Naive thymus-derived CD4-positive, alpha-beta T cell (primary cell): ENCODE measurements around the gene TCF21. TPM values are rescaled to one million over a fixed set of nuclear protein-coding genes. Genes with fewer than 3 reads are reported as not detected.
"Not testable (repeated sequence)": the region's sequence is repeated elsewhere in the genome, so short reads cannot be mapped to it uniquely, and the experiment has no call there.

Source experiments
- ATAC-seq: fragments of 150-1000 bp; cut with Tn5 transposase; 2 replicates; pipeline ENCODE4 v1.10.0; 2021; ENCODE audit warnings: mild to moderate bottlenecking, moderate library complexity
- CTCF ChIA-PET: fragments of 350-600 bp; sonication (Branson Sonifier 250); formaldehyde crosslinking; loops from one replicate; lab custom pipeline; 2021; ENCODE audit warnings: antibody characterized with exemption; lab: Charles Lee
- POLR2A ChIA-PET: fragments of 350-600 bp; sonication (Branson Sonifier 250); formaldehyde crosslinking; loops from one replicate; lab custom pipeline; 2021; ENCODE audit warnings: antibody characterized with exemption, inconsistent platforms; lab: Charles Lee
- DNase-seq, 9 donors: peaks; one replicate each; pipeline versions ENCODE4 v3.0.0 to v3.0.0-alpha.2; 2020 to 2022; ENCODE audit warnings: mixed read lengths in 1 of 9
- H3K27ac ChIP-seq: one replicate; pipeline ENCODE4 v1.7.0; 2013; ENCODE audit warnings: mild to moderate bottlenecking, low read depth, low read length, moderate library complexity
- H3K27me3 ChIP-seq, 2 donors: one replicate each; pipeline ENCODE4 v1.7.0; 2013; ENCODE audit warnings: low read length in 2 of 2, mild to moderate bottlenecking in 2 of 2, moderate library complexity in 2 of 2; ENCODE audit not compliant: control insufficient read depth in 2 of 2, insufficient read depth in 2 of 2
- H3K36me3 ChIP-seq, 3 experiments: 1 replicate in 2 of 3; 2 replicates in 1 of 3; pipeline ENCODE4 v1.7.0; 2013; ENCODE audit warnings: low read length in 3 of 3, mild to moderate bottlenecking in 3 of 3, moderate library complexity in 1 of 3; ENCODE audit not compliant: insufficient read depth in 3 of 3, control insufficient read depth in 2 of 3
- H3K4me1 ChIP-seq, 2 donors: one replicate each; pipeline ENCODE4 v1.7.0; 2013; ENCODE audit warnings: low read length in 2 of 2, mild to moderate bottlenecking in 2 of 2, moderate library complexity in 1 of 2; ENCODE audit not compliant: control insufficient read depth in 2 of 2, insufficient read depth in 2 of 2
- H3K4me3 ChIP-seq: 2 replicates; pipeline ENCODE4 v1.7.0; 2013; ENCODE audit warnings: mild to moderate bottlenecking, low read length
- H3K9me3 ChIP-seq, 3 experiments: 1 replicate in 2 of 3; 2 replicates in 1 of 3; pipeline ENCODE4 v1.7.0; 2013; ENCODE audit warnings: low read length in 3 of 3; ENCODE audit not compliant: control insufficient read depth in 2 of 3
- H3K27ac Mint-ChIP-seq, 9 donors: one replicate each; pipeline ENCODE4 v1.8.0; 2020 to 2022; ENCODE audit warnings: mixed read lengths in 9 of 9, mild to moderate bottlenecking in 8 of 9, moderate library complexity in 5 of 9, inconsistent platforms in 2 of 9
- H3K27me3 Mint-ChIP-seq, 5 donors: one replicate each; pipeline ENCODE4 v1.8.0; 2021 to 2022; ENCODE audit warnings: mixed read lengths in 5 of 5, mild to moderate bottlenecking in 1 of 5
- H3K36me3 Mint-ChIP-seq, 5 donors: one replicate each; pipeline ENCODE4 v1.8.0; 2020 to 2022; ENCODE audit warnings: mixed read lengths in 5 of 5, mild to moderate bottlenecking in 3 of 5, inconsistent platforms in 1 of 5
- H3K4me1 Mint-ChIP-seq, 7 donors: one replicate each; pipeline ENCODE4 v1.8.0; 2020 to 2022; ENCODE audit warnings: mixed read lengths in 7 of 7, mild to moderate bottlenecking in 3 of 7, inconsistent platforms in 1 of 7
- H3K4me3 Mint-ChIP-seq, 10 donors: one replicate each; pipeline ENCODE4 v1.8.0; 2020 to 2022; ENCODE audit warnings: mild to moderate bottlenecking in 10 of 10, mixed read lengths in 10 of 10, moderate library complexity in 6 of 10, inconsistent platforms in 2 of 10
- H3K9me3 Mint-ChIP-seq, 11 donors: one replicate each; pipeline ENCODE4 v1.8.0; 2020 to 2022; ENCODE audit warnings: mixed read lengths in 11 of 11, mild to moderate bottlenecking in 4 of 11, inconsistent platforms in 1 of 11, moderate library complexity in 1 of 11
- intact Hi-C, 2 donors: fragments of 100-400 bp; cut with micrococcal nuclease; formaldehyde crosslinking; loops; one replicate each; pipeline ENCODE4 v1.15.1; 2023
- polyA plus RNA-seq, 2 donors: library from polyadenylated mRNA; unstranded; fragments of 300-500 nt; fragmentation: Illumina TruSeq; gene quantifications; one replicate each; pipeline ENCODE4 v1.2.3, GENCODE V29; 2021
- total RNA-seq, 6 experiments: library from RNA in 5 of 6; stranded (reverse) in 5 of 6; gene quantifications; 1 replicate in 5 of 6; 2 replicates in 1 of 6; pipeline ENCODE4 v1.2.3 and lab custom pipeline; 2021 to 2026

The TCF21 gene
- total and polyA plus RNA-seq, 7 experiments from 2014 or later, result not detected

- Mint-ChIP-seq H3K9me3 (peaks cover 0 to 16% (median 7%) of the 10 kb centered on the region in 11 donors), H3K27ac (peak overlapping the region in 1 of 9 donors; percentile 56), H3K27me3 (peaks cover 61 to 86% (median 76%) of the 10 kb centered on the region in 5 donors), H3K4me3 (no peak overlapping the region), H3K4me1 (peaks cover 4 to 21% (median 11%) of the 10 kb centered on the region in 7 donors), H3K36me3 (peaks cover 0 to 4% (median 0%) of the 10 kb centered on the region in 5 donors)
- no peak overlapping the region for H3K27ac ChIP-seq
- no peaks in the 10 kb centered on the region for H3K36me3 ChIP-seq
- DNase-seq (no peak), ATAC-seq (no peak)
- no peaks in the 10 kb centered on the region for H3K9me3 ChIP-seq
- intact Hi-C loops, result no loop called here
- CTCF ChIA-PET, result interaction anchor here (0.7 kb wide), 1 partner anchor 47 kb away, joined by 3 read pairs; no protein-coding TSS in a partner anchor
- POLR2A ChIA-PET, result no interaction called here
- no peaks in the 10 kb centered on the region for H3K4me1 ChIP-seq
- H3K27me3 ChIP-seq, result peaks cover 5 to 10% of the 10 kb centered on the region in 2 donors
- H3K4me3 ChIP-seq, result no peak overlapping the region
Measured at GRCh38 chr6:133855276-133855990, 33.5 kb upstream of the TCF21 start.

- POLR2A ChIA-PET, result no interaction called here
- Mint-ChIP-seq H3K27ac (no peak overlapping the region), H3K9me3 (peaks cover 0 to 18% (median 7%) of the 10 kb centered on the region in 11 donors), H3K4me3 (no peak overlapping the region), H3K27me3 (peaks cover 57 to 86% (median 73%) of the 10 kb centered on the region in 5 donors), H3K4me1 (peaks cover 4 to 21% (median 11%) of the 10 kb centered on the region in 7 donors), H3K36me3 (peaks cover 0 to 4% (median 0%) of the 10 kb centered on the region in 5 donors)
- ATAC-seq, result no peak
- Histone ChIP-seq H3K4me1 (no peaks in the 10 kb centered on the region), H3K27ac (no peak overlapping the region), H3K4me3 (no peak overlapping the region), H3K9me3 (no peaks in the 10 kb centered on the region), H3K27me3 (peaks cover 5 to 10% of the 10 kb centered on the region in 2 donors), H3K36me3 (no peaks in the 10 kb centered on the region)
- intact Hi-C loops, result no loop called here
- CTCF ChIA-PET, result interaction anchor here (0.7 kb wide), 1 partner anchor 46 kb away, joined by 3 read pairs; no protein-coding TSS in a partner anchor
- DNase-seq, result no peak
Measured at GRCh38 chr6:133855991-133856370, 32.9 kb upstream of the TCF21 start.

- intact Hi-C loops, result no loop called here
- peaks cover 5 to 10% of the 10 kb centered on the region in 2 donors for H3K27me3 ChIP-seq
- DNase-seq, result no peak
- H3K4me1 ChIP-seq, result no peaks in the 10 kb centered on the region
- no peak for ATAC-seq
- POLR2A ChIA-PET, result no interaction called here
- no peaks in the 10 kb centered on the region for H3K36me3 ChIP-seq
- CTCF ChIA-PET, result no interaction called here
- H3K4me3 ChIP-seq, result no peak overlapping the region
- H3K4me3 Mint-ChIP-seq, result no peak overlapping the region
- H3K27me3 Mint-ChIP-seq, result peaks cover 50 to 86% (median 71%) of the 10 kb centered on the region in 5 donors
- H3K9me3 ChIP-seq, result peaks cover 0 to 1% (median 0%) of the 10 kb centered on the region in 3 experiments
- no peak overlapping the region for H3K27ac Mint-ChIP-seq
- peaks cover 0 to 6% (median 0%) of the 10 kb centered on the region in 5 donors for H3K36me3 Mint-ChIP-seq
- H3K4me1 Mint-ChIP-seq, result peaks cover 4 to 21% (median 11%) of the 10 kb centered on the region in 7 donors
- peaks cover 2 to 25% (median 9%) of the 10 kb centered on the region in 11 donors for H3K9me3 Mint-ChIP-seq
- H3K27ac ChIP-seq, result no peak overlapping the region
Measured at GRCh38 chr6:133856911-133857310, 32.0 kb upstream of the TCF21 start.

GRCh38 chr6:133857696-133858095, 31.2 kb upstream of the TCF21 start:
- intact Hi-C loops, result no loop called here
- Mint-ChIP-seq H3K4me3 (no peak overlapping the region), H3K27ac (no peak overlapping the region), H3K36me3 (peaks cover 0 to 14% (median 0%) of the 10 kb centered on the region in 5 donors), H3K27me3 (peaks cover 48 to 86% (median 72%) of the 10 kb centered on the region in 5 donors), H3K9me3 (peaks cover 7 to 33% (median 17%) of the 10 kb centered on the region in 11 donors), H3K4me1 (peaks cover 4 to 21% (median 11%) of the 10 kb centered on the region in 7 donors)
- H3K27me3 ChIP-seq, result peaks cover 5 to 10% of the 10 kb centered on the region in 2 donors
- no peaks in the 10 kb centered on the region for H3K4me1 ChIP-seq
- DNase-seq, result no peak
- ChIA-PET POLR2A (no interaction called here), CTCF (no interaction called here)
- H3K27ac ChIP-seq, result no peak overlapping the region
- peaks cover 0 to 8% (median 0%) of the 10 kb centered on the region in 3 experiments for H3K9me3 ChIP-seq
- H3K4me3 ChIP-seq, result no peak overlapping the region
- no peak for ATAC-seq
- no peaks in the 10 kb centered on the region for H3K36me3 ChIP-seq

- H3K27me3 ChIP-seq, H3K4me3 ChIP-seq, H3K4me1 Mint-ChIP-seq, CTCF ChIA-PET, H3K27ac Mint-ChIP-seq, H3K4me1 ChIP-seq, intact Hi-C loops, H3K36me3 ChIP-seq, DNase-seq, H3K4me3 Mint-ChIP-seq, ATAC-seq, H3K27ac ChIP-seq, POLR2A ChIA-PET: not testable (repeated sequence)
- peaks cover 0 to 20% (median 0%) of the 10 kb centered on the region in 3 experiments for H3K9me3 ChIP-seq
- Mint-ChIP-seq H3K27me3 (peaks cover 15 to 84% (median 66%) of the 10 kb centered on the region in 5 donors), H3K9me3 (peaks cover 14 to 56% (median 36%) of the 10 kb centered on the region in 11 donors), H3K36me3 (peaks cover 0 to 30% (median 0%) of the 10 kb centered on the region in 5 donors)
Measured at GRCh38 chr6:133861337-133861736, 27.6 kb upstream of the TCF21 start.

DNA sequence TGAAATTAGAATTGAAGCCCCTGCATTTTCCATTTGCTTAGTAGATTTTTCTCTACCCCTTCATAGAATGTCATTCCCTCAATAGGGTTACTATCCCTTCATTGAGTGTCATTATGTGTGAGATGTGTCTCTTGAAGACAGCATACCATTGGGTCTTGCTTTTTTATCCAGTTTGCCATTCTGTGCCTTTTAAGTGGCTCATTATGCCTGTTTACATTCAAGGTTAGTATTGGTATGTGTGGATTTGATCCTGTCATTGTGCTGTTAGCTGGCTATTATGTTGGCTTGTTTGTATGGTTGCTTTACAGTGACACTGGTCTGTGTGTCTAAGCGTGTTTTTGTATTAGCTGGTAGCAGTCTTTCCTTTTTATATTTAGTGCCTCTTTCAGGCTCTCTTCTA, 25.7 kb upstream of the TCF21 start:
- no peaks in the 10 kb centered on the region for H3K4me1 Mint-ChIP-seq
- H3K36me3 Mint-ChIP-seq, result peaks cover 0 to 30% (median 0%) of the 10 kb centered on the region in 5 donors
- H3K4me3 Mint-ChIP-seq, result no peak overlapping the region
- H3K9me3 ChIP-seq, result peaks cover 0 to 20% (median 0%) of the 10 kb centered on the region in 3 experiments
- peaks cover 9 to 78% (median 67%) of the 10 kb centered on the region in 5 donors for H3K27me3 Mint-ChIP-seq
- intact Hi-C loops, result no loop called here
- ATAC-seq (no peak), DNase-seq (no peak)
- no peak overlapping the region for H3K27ac ChIP-seq
- no peak overlapping the region for H3K4me3 ChIP-seq
- no peaks in the 10 kb centered on the region for H3K27me3 ChIP-seq
- ChIA-PET CTCF (no interaction called here), POLR2A (no interaction called here)
- H3K4me1 ChIP-seq, result no peaks in the 10 kb centered on the region
- H3K9me3 Mint-ChIP-seq, result peaks cover 16 to 56% (median 36%) of the 10 kb centered on the region in 11 donors
- H3K36me3 ChIP-seq, result no peaks in the 10 kb centered on the region
- H3K27ac Mint-ChIP-seq, result no peak overlapping the region
